Tibial nerve (tissue), 4 donors: ENCODE data around the gene GNPAT. TPM values are rescaled to one million over a fixed set of nuclear protein-coding genes. Genes with fewer than 3 reads are reported as not detected.

Source experiments
- DNase-seq, 2 donors: peaks; one replicate each; pipeline ENCODE4 v3.0.0-alpha.2; 2019; ENCODE audit warnings: low spot score in 2 of 2
- H3K27ac ChIP-seq, 4 donors: fragments of 200-600 bp; sonication (generic) in 3 of 4; one replicate each; pipeline ENCODE4 v1.5.1; 2017 to 2019; ENCODE audit warnings: mild to moderate bottlenecking in 1 of 4
- H3K27me3 ChIP-seq, 2 donors: fragments of 200-600 bp; sonication (generic) in 1 of 2; one replicate each; pipeline versions ENCODE4 v1.5.1 to v1.6.0; 2017 to 2019
- H3K36me3 ChIP-seq, 3 donors: fragments of 200-600 bp; sonication (generic); one replicate each; pipeline ENCODE4 v1.5.1; 2018 to 2019
- H3K4me1 ChIP-seq, 4 donors: fragments of 200-600 bp; sonication (generic) in 3 of 4; one replicate each; pipeline ENCODE4 v1.5.1; 2017 to 2019
- H3K4me3 ChIP-seq, 4 donors: fragments of 200-600 bp; sonication (generic) in 3 of 4; one replicate each; pipeline ENCODE4 v1.5.1; 2017 to 2019; ENCODE audit warnings: mild to moderate bottlenecking in 1 of 4, moderate library complexity in 1 of 4
- H3K9me3 ChIP-seq, 4 donors: fragments of 200-600 bp; sonication (generic) in 3 of 4; one replicate each; pipeline ENCODE4 v1.5.1; 2017 to 2019
- CTCF ChIP-seq, 5 experiments: fragments of 200-600 bp in 3 of 5; fragments of 450-650 bp in 2 of 5; sonication (generic) in 3 of 5; IDR thresholded peaks; one replicate each; pipeline ENCODE4 v1.5.1; 2016 to 2019; ENCODE audit warnings: antibody characterized with exemption in 5 of 5, mild to moderate bottlenecking in 3 of 5, moderate library complexity in 2 of 5
- EP300 ChIP-seq, 2 donors: sonication (generic); formaldehyde crosslinking; IDR thresholded peaks; one replicate each; pipeline ENCODE4 v1.6.1; 2017; ENCODE audit warnings: antibody characterized with exemption in 2 of 2, mild to moderate bottlenecking in 1 of 2
- POLR2A ChIP-seq, 2 donors: fragments of 450-650 bp; IDR thresholded peaks; one replicate each; pipeline ENCODE4 v1.6.1; 2017; ENCODE audit warnings: antibody characterized with exemption in 2 of 2, mild to moderate bottlenecking in 2 of 2, moderate library complexity in 2 of 2
- WGBS, 2 donors: methylation state at CpG; one replicate each; pipeline ENCODE4 v1.1.5; 2018; 5-methylcytosine and 5-hydroxymethylcytosine counted together
- total RNA-seq, 4 donors: library from RNA; depleted of rRNA; stranded (reverse); fragments of >200 nt; gene quantifications; one replicate each; pipeline ENCODE4 v1.1.0, GENCODE V29; 2016

GNPAT gene
- total RNA-seq, 4 donors from 2014 or later, result 21.8 to 38.2 (median 33.3) TPM

- no peak for DNase-seq
- no peaks in the 10 kb centered on the region for H3K9me3 ChIP-seq
- H3K27ac ChIP-seq, result no peak overlapping the region
- H3K36me3 ChIP-seq, result peaks cover 0 to 34% (median 0%) of the 10 kb centered on the region in 3 donors
- WGBS, 2 donors, result 77% methylated on average over 10 of the region's 10 CpGs
- TF ChIP-seq EP300 (IDR thresholded peaks at IDR 0.05), result no peak
- no peak overlapping the region for H3K4me3 ChIP-seq
- no peaks in the 10 kb centered on the region for H3K4me1 ChIP-seq
- H3K27me3 ChIP-seq, result no peaks in the 10 kb centered on the region
These were observed 21.3 kb upstream of the GNPAT start for GRCh38 chr1:231219422-231220401.

DNA sequence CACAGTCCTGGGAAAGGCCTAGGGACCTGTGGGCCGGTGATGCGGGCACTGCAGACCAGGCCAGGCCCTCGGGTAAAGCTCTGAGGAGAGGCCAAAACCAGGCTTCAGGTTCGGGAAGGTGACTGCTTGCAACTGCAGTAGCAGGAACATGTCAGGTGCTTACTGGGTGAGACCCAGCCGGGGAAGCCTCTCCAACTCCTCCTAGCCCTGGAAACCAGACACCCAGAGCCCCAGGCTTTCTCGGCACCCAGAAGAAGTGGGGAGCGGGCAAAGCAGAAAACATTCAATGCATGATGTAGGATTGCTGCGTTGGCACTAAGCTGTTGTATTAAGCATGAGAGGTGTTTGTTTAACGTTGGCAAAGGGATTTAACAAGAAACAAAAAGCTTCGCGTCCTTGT lies 20.2 kb upstream of the GNPAT start:
- no peak for TF ChIP-seq CTCF (IDR thresholded peaks at IDR 0.05)
- TF ChIP-seq EP300 (IDR thresholded peaks at IDR 0.05), result no peak
- TF ChIP-seq POLR2A (IDR thresholded peaks at IDR 0.05), result no peak
- DNase-seq, result no peak
- H3K27me3 ChIP-seq, result no peaks in the 10 kb centered on the region
- 85 to 91% methylated on average over 10 to 11 of the region's 11 CpGs for WGBS, 2 donors
- no peaks in the 10 kb centered on the region for H3K4me1 ChIP-seq
- H3K36me3 ChIP-seq, result peaks cover 0 to 45% (median 0%) of the 10 kb centered on the region in 3 donors
- no peak overlapping the region for H3K4me3 ChIP-seq
- H3K9me3 ChIP-seq, result no peaks in the 10 kb centered on the region
- no peak overlapping the region for H3K27ac ChIP-seq

- TF ChIP-seq EP300 (IDR thresholded peaks at IDR 0.05) (no peak), POLR2A (IDR thresholded peaks at IDR 0.05) (no peak), CTCF (IDR thresholded peaks at IDR 0.05) (no peak)
- no peaks in the 10 kb centered on the region for H3K27me3 ChIP-seq
- H3K36me3 ChIP-seq, result peaks cover 0 to 85% (median 8%) of the 10 kb centered on the region in 3 donors
- H3K4me1 ChIP-seq, result no peaks in the 10 kb centered on the region
- 86 to 88% methylated on average over 7 of the region's 7 CpGs for WGBS, 2 donors
- H3K27ac ChIP-seq, result no peak overlapping the region
- DNase-seq, result no peak
- H3K9me3 ChIP-seq, result no peaks in the 10 kb centered on the region
- H3K4me3 ChIP-seq, result no peak overlapping the region
These were observed 14.9 kb upstream of the GNPAT start for GRCh38 chr1:231226156-231226555.

DNA sequence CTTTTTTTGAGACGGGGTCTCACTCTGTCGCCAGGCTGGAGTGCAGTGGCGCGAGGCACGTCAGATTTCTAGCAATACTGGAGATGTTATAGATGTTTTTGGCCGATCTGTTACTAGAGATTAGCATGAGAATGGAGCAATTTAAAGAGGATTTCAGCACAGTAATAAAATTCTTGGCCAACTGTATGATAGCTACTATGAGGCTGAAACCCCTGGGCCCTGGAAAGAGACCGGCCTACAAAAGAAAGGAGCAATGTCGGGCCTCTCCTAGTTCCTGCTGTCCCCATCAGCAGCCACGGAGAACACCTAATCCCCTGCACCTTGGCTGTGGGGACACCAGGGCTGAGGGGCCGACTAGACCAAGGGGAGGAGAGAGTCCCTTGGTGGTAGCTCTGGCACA lies 9.5 kb upstream of the GNPAT start:
- 90 to 91% methylated on average over 10 of the region's 10 CpGs for WGBS, 2 donors
- no peak overlapping the region for H3K4me3 ChIP-seq
- no peaks in the 10 kb centered on the region for H3K9me3 ChIP-seq
- DNase-seq, result no peak
- H3K4me1 ChIP-seq, result peaks cover 0 to 3% (median under 1%) of the 10 kb centered on the region in 4 donors
- TF ChIP-seq POLR2A (IDR thresholded peaks at IDR 0.05) (no peak), EP300 (IDR thresholded peaks at IDR 0.05) (no peak), CTCF (IDR thresholded peaks at IDR 0.05) (no peak)
- no peaks in the 10 kb centered on the region for H3K27me3 ChIP-seq
- H3K27ac ChIP-seq, result no peak overlapping the region
- H3K36me3 ChIP-seq, result peaks cover 0 to 55% (median 8%) of the 10 kb centered on the region in 3 donors

DNA sequence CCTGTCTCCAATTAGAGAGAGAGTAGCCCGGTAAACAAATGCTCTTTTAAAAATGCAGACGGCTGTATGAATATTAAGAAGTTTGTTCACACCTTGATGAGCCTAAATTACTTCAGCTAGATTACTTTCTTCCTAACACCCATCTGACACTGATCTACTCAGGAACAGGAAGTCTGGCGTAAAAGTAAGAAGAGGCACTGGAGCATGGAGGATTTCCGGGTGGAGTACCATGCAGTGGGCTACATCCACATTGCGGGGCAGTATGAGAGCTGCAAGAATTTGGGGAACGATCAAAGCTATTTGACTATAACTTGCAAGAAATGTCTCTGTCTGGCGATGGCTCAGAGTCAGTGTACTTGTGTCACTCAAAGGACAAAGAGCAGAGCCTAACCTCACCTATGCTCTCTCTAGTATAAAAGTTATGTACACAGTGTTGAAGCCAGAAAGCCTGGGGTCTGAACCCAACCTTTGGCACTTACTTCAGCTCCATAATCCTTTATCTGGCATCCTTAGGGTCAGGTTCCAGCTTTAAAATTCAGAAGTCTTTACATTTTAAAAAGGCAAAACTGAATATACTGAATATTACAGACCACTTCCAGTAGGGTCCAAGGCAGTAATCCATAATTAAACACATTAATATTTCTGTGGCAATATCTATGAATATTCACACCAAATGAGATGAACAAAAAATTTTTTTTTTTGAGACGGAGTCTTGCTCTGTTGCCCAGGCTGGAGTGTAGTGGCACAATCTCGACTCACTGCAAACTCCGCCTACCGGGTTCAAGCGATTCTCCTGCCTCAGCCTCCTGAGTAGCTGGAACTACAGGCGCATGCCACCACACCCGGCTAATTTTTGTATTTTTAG lies 7.9 kb upstream of the GNPAT start:
- H3K4me1 ChIP-seq, result peaks cover 0 to 11% (median 3%) of the 10 kb centered on the region in 4 donors
- H3K4me3 ChIP-seq, result no peak overlapping the region
- H3K9me3 ChIP-seq, result no peaks in the 10 kb centered on the region
- 93 to 94% methylated on average over 14 of the region's 14 CpGs for WGBS, 2 donors
- no peak for DNase-seq
- H3K27ac ChIP-seq, result no peak overlapping the region
- no peak for TF ChIP-seq CTCF (IDR thresholded peaks at IDR 0.05)
- TF ChIP-seq POLR2A (IDR thresholded peaks at IDR 0.05), result no peak
- TF ChIP-seq EP300 (IDR thresholded peaks at IDR 0.05), result no peak
- H3K36me3 ChIP-seq, result peaks cover 0 to 54% (median 4%) of the 10 kb centered on the region in 3 donors
- H3K27me3 ChIP-seq, result no peaks in the 10 kb centered on the region
